ENCODE data around the gene MAP2.

MAP2 gene

GRCh38 chr2:209601497-209601896 lies 177.7 kb downstream of the MAP2 start:
- Histone ChIP-seq H2AK5ac (ENCODE audit: low read depth, low read length) (no peak overlapping the region), H3K14ac (ENCODE audit: low read length) (no peak overlapping the region), H3K27ac (replicated peaks; ENCODE audit: low read length) (no peak overlapping the region), H4K8ac (ENCODE audit: low read depth, low read length) (no peak overlapping the region), H3K18ac (ENCODE audit: low read length) (no peak overlapping the region), H3K36me3 (replicated peaks in 1 of 2; ENCODE audit: control insufficient read depth in 2 of 2, insufficient read depth in 2 of 2, low read length in 2 of 2) (peaks cover 0 to 59% of the 10 kb centered on the region in 2 donors), H2BK5ac (ENCODE audit: low read length) (no peak overlapping the region), H3K27me3 (ENCODE audit: control insufficient read depth in 3 of 3, insufficient read depth in 3 of 3, low read depth in 1 of 3, low read length in 3 of 3) (no peaks in the 10 kb centered on the region), H3K23ac (ENCODE audit: low read depth, low read length, poor library complexity) (no peak overlapping the region), H3K4me3 (ENCODE audit: low read length in 2 of 2) (no peak overlapping the region), H2BK12ac (ENCODE audit: low read length) (no peak overlapping the region), H2BK15ac (ENCODE audit: low read length) (no peak overlapping the region), H4K91ac (ENCODE audit: low read depth, low read length, poor library complexity) (no peak overlapping the region), H2AFZ (ENCODE audit: low read length) (no peak overlapping the region), H3K4me1 (ENCODE audit: control insufficient read depth in 2 of 2, insufficient read depth in 1 of 2, low read depth in 1 of 2, low read length in 2 of 2) (peaks cover 0 to 12% of the 10 kb centered on the region in 2 donors), H2BK120ac (ENCODE audit: low read depth, low read length) (no peak overlapping the region), H3K9me3 (replicated peaks in 1 of 2; ENCODE audit: control insufficient read depth in 2 of 2, insufficient read depth in 1 of 2, low read depth in 1 of 2, low read length in 2 of 2) (peaks cover 0 to 37% of the 10 kb centered on the region in 2 donors), H3K79me1 (ENCODE audit: low read depth, low read length) (peaks cover 2% of the 10 kb centered on the region), H3K4ac (ENCODE audit: low read length) (no peak overlapping the region), H3K9ac (ENCODE audit: low read depth, low read length, poor library complexity) (no peak overlapping the region), H3K4me2 (ENCODE audit: insufficient read depth, low read length, poor library complexity, severe bottlenecking) (no peak overlapping the region)
- no peak for DNase-seq (ENCODE audit: low spot score)
- WGBS, 2 donors (ENCODE audit: extremely low coverage in 2 of 2, insufficient read length in 2 of 2, insufficient replicate concordance in 1 of 2) = no CpG with 5 or more reads among the region's 1 CpG

- Histone ChIP-seq H3K27ac (replicated peaks; ENCODE audit: low read length) (no peak overlapping the region), H2BK120ac (ENCODE audit: low read depth, low read length) (no peak overlapping the region), H3K27me3 (ENCODE audit: control insufficient read depth in 3 of 3, insufficient read depth in 3 of 3, low read depth in 1 of 3, low read length in 3 of 3) (no peaks in the 10 kb centered on the region), H3K36me3 (replicated peaks in 1 of 2; ENCODE audit: control insufficient read depth in 2 of 2, insufficient read depth in 2 of 2, low read length in 2 of 2) (peaks cover 0 to 66% of the 10 kb centered on the region in 2 donors), H3K4me1 (ENCODE audit: control insufficient read depth in 2 of 2, insufficient read depth in 1 of 2, low read depth in 1 of 2, low read length in 2 of 2) (peaks cover 0 to 12% of the 10 kb centered on the region in 2 donors), H4K8ac (ENCODE audit: low read depth, low read length) (no peak overlapping the region), H2AFZ (ENCODE audit: low read length) (no peak overlapping the region), H3K18ac (ENCODE audit: low read length) (no peak overlapping the region), H3K4me3 (ENCODE audit: low read length in 2 of 2) (no peak overlapping the region), H3K14ac (ENCODE audit: low read length) (no peak overlapping the region), H2BK5ac (ENCODE audit: low read length) (no peak overlapping the region), H3K9ac (ENCODE audit: low read depth, low read length, poor library complexity) (no peak overlapping the region), H3K79me1 (ENCODE audit: low read depth, low read length) (peaks cover 2% of the 10 kb centered on the region), H4K91ac (ENCODE audit: low read depth, low read length, poor library complexity) (no peak overlapping the region), H2AK5ac (ENCODE audit: low read depth, low read length) (no peak overlapping the region), H3K4me2 (ENCODE audit: insufficient read depth, low read length, poor library complexity, severe bottlenecking) (no peak overlapping the region), H2BK12ac (ENCODE audit: low read length) (no peak overlapping the region), H3K9me3 (replicated peaks in 1 of 2; ENCODE audit: control insufficient read depth in 2 of 2, insufficient read depth in 1 of 2, low read depth in 1 of 2, low read length in 2 of 2) (peaks cover 0 to 37% of the 10 kb centered on the region in 2 donors), H3K23ac (ENCODE audit: low read depth, low read length, poor library complexity) (no peak overlapping the region), H2BK15ac (ENCODE audit: low read length) (no peak overlapping the region), H3K4ac (ENCODE audit: low read length) (no peak overlapping the region)
- DNase-seq (ENCODE audit: low spot score) = no peak
- whole genome bisulfite sequencing, 2 donors (ENCODE audit: extremely low coverage in 2 of 2, insufficient read length in 2 of 2, insufficient replicate concordance in 1 of 2) = no CpG with 5 or more reads among the region's 1 CpG
Measured at GRCh38 chr2:209602259-209602658, 178.4 kb downstream of the MAP2 start.

- Histone ChIP-seq H3K23ac (ENCODE audit: low read depth, low read length, poor library complexity) (no peak overlapping the region), H3K27me3 (ENCODE audit: control insufficient read depth in 3 of 3, insufficient read depth in 3 of 3, low read depth in 1 of 3, low read length in 3 of 3) (no peaks in the 10 kb centered on the region), H2BK15ac (ENCODE audit: low read length) (no peak overlapping the region), H3K9ac (ENCODE audit: low read depth, low read length, poor library complexity) (no peak overlapping the region), H2BK12ac (ENCODE audit: low read length) (no peak overlapping the region), H3K27ac (replicated peaks; ENCODE audit: low read length) (no peak overlapping the region), H4K8ac (ENCODE audit: low read depth, low read length) (no peak overlapping the region), H4K91ac (ENCODE audit: low read depth, low read length, poor library complexity) (no peak overlapping the region), H3K4ac (ENCODE audit: low read length) (no peak overlapping the region), H3K4me3 (ENCODE audit: low read length in 2 of 2) (no peak overlapping the region), H3K14ac (ENCODE audit: low read length) (no peak overlapping the region), H3K79me1 (ENCODE audit: low read depth, low read length) (no peaks in the 10 kb centered on the region), H2BK120ac (ENCODE audit: low read depth, low read length) (no peak overlapping the region), H3K36me3 (replicated peaks in 1 of 2; ENCODE audit: control insufficient read depth in 2 of 2, insufficient read depth in 2 of 2, low read length in 2 of 2) (peaks cover 0 to 51% of the 10 kb centered on the region in 2 donors), H2AK5ac (ENCODE audit: low read depth, low read length) (no peak overlapping the region), H3K4me2 (ENCODE audit: insufficient read depth, low read length, poor library complexity, severe bottlenecking) (no peak overlapping the region), H3K9me3 (replicated peaks in 1 of 2; ENCODE audit: control insufficient read depth in 2 of 2, insufficient read depth in 1 of 2, low read depth in 1 of 2, low read length in 2 of 2) (peaks cover 0 to 18% of the 10 kb centered on the region in 2 donors), H3K18ac (ENCODE audit: low read length) (no peak overlapping the region), H2BK5ac (ENCODE audit: low read length) (no peak overlapping the region), H2AFZ (ENCODE audit: low read length) (no peak overlapping the region), H3K4me1 (ENCODE audit: control insufficient read depth in 2 of 2, insufficient read depth in 1 of 2, low read depth in 1 of 2, low read length in 2 of 2) (peaks cover 6 to 25% of the 10 kb centered on the region in 2 donors)
- WGBS, 2 donors (ENCODE audit: extremely low coverage in 2 of 2, insufficient read length in 2 of 2, insufficient replicate concordance in 1 of 2) = no CpG with 5 or more reads among the region's 2 CpGs
- no peak for DNase-seq (ENCODE audit: low spot score)
Measured at GRCh38 chr2:209609531-209609930, 185.7 kb downstream of the MAP2 start.

- no CpG with 5 or more reads among the region's 1 CpG for WGBS, 2 donors (ENCODE audit: extremely low coverage in 2 of 2, insufficient read length in 2 of 2, insufficient replicate concordance in 1 of 2)
Measured at GRCh38 chr2:209610631-209611030, 186.8 kb downstream of the MAP2 start.

More at GRCh38 chr2:209610631-209611030, 186.8 kb downstream of the MAP2 start:
- Histone ChIP-seq H4K91ac (ENCODE audit: low read depth, low read length, poor library complexity) (no peak overlapping the region), H3K4ac (ENCODE audit: low read length) (no peak overlapping the region), H2BK120ac (ENCODE audit: low read depth, low read length) (no peak overlapping the region), H3K4me2 (ENCODE audit: insufficient read depth, low read length, poor library complexity, severe bottlenecking) (no peak overlapping the region), H2BK15ac (ENCODE audit: low read length) (no peak overlapping the region), H3K4me1 (ENCODE audit: control insufficient read depth in 2 of 2, insufficient read depth in 1 of 2, low read depth in 1 of 2, low read length in 2 of 2) (peaks cover 9 to 31% of the 10 kb centered on the region in 2 donors), H2BK12ac (ENCODE audit: low read length) (no peak overlapping the region), H2BK5ac (ENCODE audit: low read length) (no peak overlapping the region), H3K9ac (ENCODE audit: low read depth, low read length, poor library complexity) (no peak overlapping the region), H2AK5ac (ENCODE audit: low read depth, low read length) (no peak overlapping the region), H3K14ac (ENCODE audit: low read length) (no peak overlapping the region), H3K4me3 (ENCODE audit: low read length in 2 of 2) (no peak overlapping the region), H2AFZ (ENCODE audit: low read length) (no peak overlapping the region), H3K9me3 (replicated peaks in 1 of 2; ENCODE audit: control insufficient read depth in 2 of 2, insufficient read depth in 1 of 2, low read depth in 1 of 2, low read length in 2 of 2) (peaks cover 0 to 14% of the 10 kb centered on the region in 2 donors), H3K27me3 (ENCODE audit: control insufficient read depth in 3 of 3, insufficient read depth in 3 of 3, low read depth in 1 of 3, low read length in 3 of 3) (no peaks in the 10 kb centered on the region), H3K79me1 (ENCODE audit: low read depth, low read length) (no peaks in the 10 kb centered on the region), H4K8ac (ENCODE audit: low read depth, low read length) (no peak overlapping the region), H3K27ac (replicated peaks; ENCODE audit: low read length) (no peak overlapping the region), H3K36me3 (replicated peaks in 1 of 2; ENCODE audit: control insufficient read depth in 2 of 2, insufficient read depth in 2 of 2, low read length in 2 of 2) (peaks cover 0 to 47% of the 10 kb centered on the region in 2 donors), H3K23ac (ENCODE audit: low read depth, low read length, poor library complexity) (no peak overlapping the region), H3K18ac (ENCODE audit: low read length) (no peak overlapping the region)
- DNase-seq (ENCODE audit: low spot score) = no peak
